Bone marrow (tissue), 2 donors: ENCODE data around the gene LIMS4.
"Not testable (repeated sequence)": the region's sequence is repeated elsewhere in the genome, so short reads cannot be mapped to it uniquely, and the experiment has no call there.

Experiments
- DNase-seq, 2 donors: peaks; one replicate each; lab custom pipeline; 2025; lab: John Stamatoyannopoulos, UW

Gene LIMS4

DNA sequence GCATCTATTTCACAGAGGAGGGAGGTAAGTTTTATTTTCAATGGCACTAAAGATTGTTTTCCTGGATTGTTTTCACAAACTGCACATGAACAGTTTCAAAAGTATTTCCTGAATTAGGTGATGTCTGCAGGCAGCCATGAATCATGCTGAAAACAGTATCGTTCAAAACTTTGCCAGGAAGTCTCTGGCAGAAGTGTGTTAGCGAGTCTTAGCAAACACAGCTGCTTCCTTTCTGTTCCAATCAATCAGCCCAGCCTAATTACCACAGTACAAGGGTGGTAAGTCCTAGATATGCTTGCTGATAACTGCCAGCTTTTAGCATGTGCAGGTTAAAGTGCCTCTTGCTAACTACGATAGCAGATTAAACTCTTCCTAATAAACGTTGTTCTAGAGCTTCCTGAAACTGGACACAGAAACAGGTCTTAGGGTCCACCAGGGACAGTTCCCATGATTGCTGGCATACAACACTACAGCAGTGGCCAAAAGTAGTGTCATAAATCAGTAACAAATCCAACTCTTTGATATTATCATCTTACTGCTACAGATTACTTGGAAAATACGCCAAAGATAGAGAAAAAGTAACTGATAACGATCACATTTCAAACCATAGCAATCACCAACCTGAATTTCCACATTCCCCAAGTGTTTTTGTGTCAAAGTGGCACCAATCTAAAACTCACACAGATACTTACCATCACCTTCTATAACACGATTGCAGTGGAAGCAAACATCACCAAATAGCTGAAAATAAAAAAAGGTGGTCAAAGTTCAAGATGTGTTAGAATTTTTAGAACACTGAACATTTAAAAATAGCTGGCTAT is 23.3 kb downstream of the LIMS4 start:
- not testable (repeated sequence) for DNase-seq

DNA sequence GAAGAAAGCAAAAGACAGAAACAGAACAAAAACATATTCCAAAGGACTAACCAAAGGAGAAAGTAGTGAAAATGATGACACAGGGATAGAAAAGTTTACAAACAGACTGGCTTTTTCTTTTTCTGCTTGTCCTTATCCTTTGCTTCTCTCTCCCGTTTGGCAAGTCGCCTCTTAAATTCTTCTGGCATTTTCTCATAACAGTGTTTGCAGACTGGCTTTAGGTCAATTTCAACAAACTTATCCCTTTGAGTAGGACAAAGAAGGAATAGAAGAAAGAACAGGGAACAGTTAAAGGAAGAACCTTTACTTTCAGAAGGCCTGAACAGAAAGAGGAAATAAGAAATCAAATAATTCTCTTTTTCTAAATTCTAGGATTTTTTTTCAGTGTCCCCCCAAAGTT is 26.0 kb downstream of the LIMS4 start:
- not testable (repeated sequence) for DNase-seq

DNA sequence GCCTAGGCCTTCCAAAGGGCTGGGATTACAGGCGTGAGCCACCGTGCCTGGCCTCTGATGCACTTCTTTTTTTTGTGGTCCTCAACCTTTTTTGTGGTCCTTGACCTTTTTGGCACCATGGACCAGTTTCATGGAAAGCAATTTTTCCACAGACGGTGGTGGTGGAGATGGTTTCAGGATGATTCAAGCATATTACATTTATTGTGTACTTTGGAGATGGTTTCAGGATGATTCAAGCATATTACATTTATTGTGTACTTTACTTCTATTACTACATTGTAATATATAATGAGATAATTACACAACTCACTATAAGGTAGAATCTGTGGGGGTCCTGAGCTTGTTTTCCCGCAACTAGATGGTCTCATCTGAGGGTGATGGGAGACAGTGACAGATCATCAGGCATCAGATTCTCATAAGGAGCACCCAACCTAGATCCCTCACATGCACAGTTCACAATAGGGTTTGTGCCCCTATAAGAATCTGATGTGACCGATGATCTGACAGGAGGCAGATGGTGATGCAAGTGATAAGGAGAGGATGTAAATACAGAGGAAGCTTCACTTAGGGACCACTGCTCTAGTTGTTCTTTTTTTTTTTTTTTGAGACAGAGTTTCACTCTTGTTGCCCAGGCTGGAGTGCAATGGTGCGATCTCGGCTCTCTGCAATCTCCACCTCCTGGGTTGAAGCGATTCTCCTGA is 29.2 kb downstream of the LIMS4 start:
- DNase-seq = not testable (repeated sequence)

DNA sequence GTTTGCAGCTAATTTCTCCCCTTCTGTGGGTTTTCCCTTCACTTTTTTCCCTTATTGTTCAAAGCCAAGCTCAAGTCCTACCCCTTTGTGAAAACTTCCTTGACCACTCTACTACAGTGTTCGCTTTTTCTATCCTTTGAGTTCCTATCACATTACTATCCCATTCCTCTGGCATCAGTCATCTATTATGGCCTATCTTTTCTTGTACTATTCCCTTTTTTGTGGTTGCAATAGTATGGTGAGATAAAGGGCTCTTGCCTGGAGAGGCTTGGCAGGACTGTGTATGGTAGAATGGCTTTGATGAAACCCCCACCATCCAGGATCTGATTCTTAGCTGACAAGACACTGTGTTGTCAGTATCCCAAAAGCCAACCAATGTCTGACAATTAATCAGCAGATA is 30.7 kb downstream of the LIMS4 start:
- not testable (repeated sequence) for DNase-seq

DNA sequence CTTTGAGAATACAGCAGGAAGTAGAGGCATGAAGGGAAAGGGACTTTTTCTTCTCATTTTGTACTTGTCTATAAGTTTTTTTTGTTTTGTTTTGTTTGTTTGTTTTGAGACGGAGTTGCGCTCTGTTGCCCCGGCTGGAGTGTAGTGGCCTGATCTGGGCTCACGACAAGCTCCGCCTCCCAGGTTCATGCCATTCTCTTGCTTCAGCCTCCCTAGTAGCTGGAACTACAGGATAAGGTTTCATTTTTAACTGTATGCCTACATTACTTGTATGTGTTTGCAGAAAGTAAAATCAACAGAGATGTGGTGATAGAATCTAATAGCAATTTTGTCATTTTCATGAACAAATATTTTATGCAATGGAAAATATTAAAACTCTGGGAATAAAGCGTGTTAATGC is 38.1 kb downstream of the LIMS4 start:
- not testable (repeated sequence) for DNase-seq

DNA sequence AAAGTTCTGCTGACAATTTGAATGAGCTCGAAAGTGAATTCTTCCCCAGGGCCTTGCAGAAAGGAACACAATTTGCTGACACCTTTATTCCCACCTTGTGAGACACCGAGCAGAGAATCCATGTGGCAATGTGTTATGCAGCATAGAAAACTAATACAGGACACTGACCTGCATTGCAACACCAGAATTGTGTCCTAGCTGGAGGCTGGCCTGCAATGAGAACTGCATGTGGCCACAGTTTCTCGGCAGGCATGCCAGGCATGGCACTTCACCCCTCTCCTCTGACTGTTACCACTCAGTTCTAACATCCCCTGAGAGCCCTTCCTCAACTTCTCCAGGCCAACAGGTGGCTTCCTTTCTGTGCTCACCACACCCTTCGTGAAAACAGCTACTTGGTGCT is 46.9 kb downstream of the LIMS4 start:
- not testable (repeated sequence) for DNase-seq

DNA sequence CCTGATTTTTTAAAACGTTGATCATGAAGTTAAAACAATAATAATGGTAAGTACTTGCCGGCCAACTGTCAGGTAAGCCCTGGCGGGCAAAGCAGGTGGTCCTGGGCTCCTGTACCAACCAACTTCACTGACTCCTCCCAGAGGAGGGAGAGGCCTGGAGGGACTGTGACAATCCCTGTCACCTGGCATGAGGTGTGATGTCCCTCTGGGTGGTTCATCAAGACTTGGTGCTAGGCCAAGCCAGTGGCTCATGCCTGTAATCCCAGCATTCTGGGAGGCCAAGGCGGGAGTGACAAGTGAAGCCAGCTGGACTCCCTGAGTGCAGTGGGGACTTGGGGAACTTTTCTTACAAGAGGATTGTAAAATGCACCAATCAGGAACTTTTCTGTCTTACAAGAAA is 48.2 kb downstream of the LIMS4 start:
- not testable (repeated sequence) for DNase-seq

DNA sequence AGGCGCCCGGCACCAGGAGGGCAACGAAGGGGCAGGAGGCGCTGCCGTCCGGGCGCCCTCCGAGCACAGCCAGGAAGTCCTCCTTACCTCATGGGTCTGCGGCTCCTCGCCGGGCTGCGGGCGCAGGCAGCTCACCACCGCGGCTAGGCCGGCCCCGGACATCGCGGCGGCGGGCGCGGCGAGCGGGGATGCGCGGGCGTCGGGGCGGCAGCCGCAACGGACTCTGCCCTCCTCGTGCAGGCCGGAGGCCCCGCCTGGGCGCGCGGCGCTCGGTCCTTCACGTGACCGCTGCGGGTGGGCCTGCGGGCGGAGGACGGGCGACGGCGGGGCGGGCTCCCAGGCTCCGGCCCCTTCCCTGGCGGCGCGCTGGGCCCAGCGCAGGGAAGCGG is 49.0 kb downstream of the LIMS4 start:
- not testable (repeated sequence) for DNase-seq

DNA sequence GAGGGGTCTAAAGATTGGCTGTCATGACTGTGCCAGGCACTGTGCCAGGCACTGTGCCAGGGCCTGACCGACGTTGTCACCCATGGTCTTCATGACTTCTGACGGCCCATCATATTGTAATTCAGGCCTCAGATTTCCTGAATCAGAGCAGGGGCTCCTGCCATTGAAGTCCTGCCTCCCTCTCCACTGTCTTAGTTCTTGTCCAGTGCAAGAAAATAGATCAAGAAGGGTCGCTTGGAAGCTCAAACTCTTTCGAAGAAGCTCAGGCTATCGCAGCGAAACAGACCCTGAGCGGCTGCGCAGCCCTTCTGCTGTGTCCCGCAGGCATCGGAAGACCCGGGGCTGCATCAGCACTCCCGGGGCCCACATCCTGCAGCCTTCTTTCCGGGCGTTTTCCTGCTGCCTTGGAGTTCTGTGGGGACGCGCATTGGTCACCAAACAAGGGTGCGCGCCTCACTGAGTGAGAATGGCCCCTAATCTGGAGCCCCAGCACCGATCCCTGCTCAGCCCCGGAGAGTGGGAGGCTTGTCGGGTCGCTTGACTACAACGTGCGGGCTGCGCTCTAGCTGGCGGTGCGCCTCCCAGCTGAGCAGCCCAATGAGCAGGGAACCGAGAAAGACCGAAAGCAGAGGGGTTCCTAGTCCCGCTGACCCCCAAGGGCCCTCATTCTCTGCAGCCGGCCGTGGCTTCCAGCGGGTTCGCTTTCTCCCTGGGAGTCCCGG is 49.6 kb downstream of the LIMS4 start:
- not testable (repeated sequence) for DNase-seq

DNA sequence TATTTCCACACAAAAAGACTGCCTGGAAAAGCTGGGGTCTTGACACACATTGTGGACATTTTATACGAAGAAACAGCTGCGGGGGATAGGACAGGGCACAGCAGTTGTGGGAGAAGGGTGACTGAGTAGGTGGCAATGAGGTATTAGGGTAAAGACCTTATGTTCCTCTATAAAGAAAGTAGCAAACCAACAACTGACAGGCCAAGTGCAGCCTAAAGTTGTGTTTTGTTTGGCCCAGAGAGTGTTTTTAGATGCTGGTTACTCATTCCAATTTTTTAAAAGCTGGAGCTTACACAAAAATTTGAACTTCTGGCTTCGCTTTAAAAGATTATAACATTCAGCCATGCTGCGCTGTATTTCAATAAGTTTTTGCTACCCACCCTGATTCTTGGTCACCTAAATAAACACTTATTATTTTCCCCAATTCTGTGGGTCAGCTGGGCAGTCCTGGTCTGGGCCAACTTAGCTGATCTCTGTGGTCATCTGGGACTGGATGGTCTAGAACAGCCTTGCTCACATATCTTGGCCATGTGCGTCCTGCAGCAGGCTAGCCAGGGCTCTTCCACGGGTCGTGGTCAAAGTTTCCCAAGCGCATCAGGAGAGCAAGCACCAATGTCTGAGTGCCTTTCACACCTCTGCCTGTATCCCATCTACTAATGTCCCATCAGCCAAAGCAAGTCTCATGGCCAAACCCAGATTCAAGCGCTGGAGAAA is 51.8 kb downstream of the LIMS4 start:
- DNase-seq = not testable (repeated sequence)

DNA sequence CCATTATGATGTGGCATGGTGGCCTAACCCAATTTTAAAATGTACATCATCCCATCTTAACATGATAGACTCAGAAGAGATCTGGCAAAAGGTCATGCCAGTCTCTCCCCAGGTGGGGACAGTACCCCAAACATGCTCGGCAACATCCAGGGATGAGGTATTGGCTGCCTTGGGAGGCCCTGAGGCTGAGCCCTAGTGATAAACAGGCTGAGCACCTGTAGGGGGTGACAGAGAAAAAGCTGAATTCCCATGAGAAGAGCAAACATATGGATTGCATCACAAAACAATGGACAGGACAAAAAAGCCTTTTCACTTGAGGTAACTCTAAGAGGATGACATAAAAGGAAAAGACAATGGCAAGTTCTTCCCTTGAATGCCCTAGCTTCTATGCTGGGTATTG is 65.5 kb downstream of the LIMS4 start:
- not testable (repeated sequence) for DNase-seq

DNA sequence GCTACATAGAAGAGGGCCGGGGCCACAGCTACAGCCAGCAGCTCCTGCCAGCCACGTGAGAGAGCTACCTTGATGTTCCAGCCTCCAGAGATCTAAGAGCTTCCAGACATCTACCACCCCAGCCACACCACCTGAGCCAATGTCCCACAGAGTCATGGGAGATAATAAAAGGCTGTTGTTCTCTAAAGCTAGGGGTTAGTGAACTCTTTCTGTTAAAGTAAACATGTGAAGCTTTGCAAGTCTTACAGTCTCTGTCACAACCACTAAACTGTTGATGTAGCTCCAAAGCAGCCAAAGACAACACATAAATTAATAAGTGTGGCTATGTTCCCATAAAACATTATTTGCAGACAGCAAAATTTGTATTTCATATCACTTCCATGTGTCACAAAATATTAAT is 67.6 kb downstream of the LIMS4 start:
- DNase-seq = not testable (repeated sequence)

DNA sequence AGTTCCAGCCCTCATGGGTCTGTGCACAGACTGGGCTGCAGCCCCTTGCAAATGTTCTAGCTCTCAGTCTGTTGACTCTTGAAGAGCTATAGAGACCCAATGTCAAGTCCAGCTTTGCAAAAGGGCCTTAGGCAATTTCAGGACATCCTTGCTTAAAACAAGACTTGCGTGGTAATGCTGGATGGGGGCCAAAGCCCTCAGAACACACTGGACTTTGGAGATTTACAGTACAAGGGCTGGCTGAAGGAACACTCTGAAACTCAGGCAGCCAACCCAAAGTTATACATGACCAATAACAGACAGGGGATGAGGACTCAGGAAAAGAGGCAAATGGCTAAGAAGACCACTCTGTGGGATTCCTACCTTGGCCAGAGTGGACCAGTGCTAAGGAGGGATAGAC is 68.4 kb downstream of the LIMS4 start:
- DNase-seq = not testable (repeated sequence)

DNA sequence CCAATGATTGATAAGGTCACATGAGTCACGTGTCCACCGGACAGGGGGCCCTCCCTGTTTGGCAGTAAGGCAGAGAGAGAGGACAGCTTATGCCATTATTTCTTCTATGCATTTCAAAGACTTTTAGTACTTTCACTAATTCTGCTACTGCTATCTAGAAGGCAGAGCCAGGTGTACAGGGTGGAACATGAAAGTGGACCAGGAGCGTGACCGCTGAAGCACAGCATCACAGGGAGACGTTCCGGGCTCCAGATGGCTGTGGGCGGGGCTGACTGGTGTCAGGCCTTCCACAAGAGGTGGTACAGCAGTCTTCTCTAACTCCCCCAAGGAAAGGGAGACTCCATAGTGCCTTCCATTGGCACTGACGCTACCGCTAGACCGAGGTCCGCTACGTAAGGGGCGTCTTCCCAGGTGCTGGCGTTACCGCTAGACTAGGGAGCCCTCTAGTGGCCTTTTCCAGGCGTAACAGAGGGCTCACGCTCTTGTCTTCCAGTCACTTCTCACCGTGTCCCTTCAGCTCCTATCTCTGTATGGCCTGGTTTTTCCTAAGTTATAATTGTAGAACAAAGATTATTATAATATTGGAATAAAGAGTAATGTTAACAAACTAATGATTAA is 71.5 kb downstream of the LIMS4 start:
- DNase-seq = not testable (repeated sequence)

DNA sequence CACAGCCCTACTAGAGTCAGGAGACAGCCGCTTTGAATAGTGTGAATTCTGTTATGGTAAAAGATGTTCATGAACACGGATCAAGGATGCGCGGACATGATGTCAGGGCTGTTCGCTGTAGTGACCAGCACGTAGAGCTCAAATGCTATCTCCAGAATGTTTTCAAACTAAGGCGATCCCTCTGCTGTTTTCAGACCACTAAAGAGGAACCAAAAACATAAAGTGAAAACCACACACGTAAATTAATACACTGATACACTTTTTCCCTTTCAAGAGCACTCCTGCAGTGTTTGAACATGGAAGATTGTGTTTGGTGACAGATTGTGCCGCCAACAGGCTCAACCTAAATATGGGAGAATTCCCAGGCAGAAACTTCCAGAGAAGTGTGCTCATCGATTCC is 73.2 kb downstream of the LIMS4 start:
- DNase-seq = not testable (repeated sequence)

DNA sequence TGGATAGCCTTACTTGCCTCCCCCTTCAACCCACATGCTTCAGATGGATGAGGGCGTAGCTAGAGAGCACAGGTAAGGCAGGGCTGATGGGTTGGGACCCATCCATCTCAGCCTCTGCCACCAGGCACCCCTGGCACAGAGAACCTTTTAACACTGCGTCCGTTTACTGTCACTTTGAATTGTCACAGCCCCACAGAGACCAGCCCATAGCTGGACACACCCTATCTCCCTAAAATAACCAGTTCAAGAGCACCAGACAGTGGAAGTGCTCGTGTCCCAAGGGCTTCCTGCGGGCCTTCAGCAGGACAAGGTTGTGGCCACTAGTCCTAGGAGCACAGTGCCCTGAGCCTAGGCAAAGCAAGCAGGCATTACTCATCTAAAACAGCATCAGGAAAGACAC is 76.6 kb downstream of the LIMS4 start:
- not testable (repeated sequence) for DNase-seq
